OCI-LY1 (cell line): ENCODE measurements around the gene IQGAP2.

ENCODE experiments used
- EZH2 ChIP-seq: fragments of 200-600 bp; sonication (generic), shearing (Covaris generic); IDR thresholded peaks from 2 replicates; pipeline ENCODE4 v1.8.0; 2017; ENCODE audit warnings: borderline replicate concordance, mixed run types, mild to moderate bottlenecking, antibody characterized with exemption, low read length, moderate library complexity, mixed read lengths
- TF ChIP-seq, protein P1 (sequence below): fragments of 200-600 bp; sonication (generic), shearing (Covaris generic); IDR thresholded peaks from 2 replicates; pipeline ENCODE4 v1.5.1; 2017; ENCODE audit warnings: mild to moderate bottlenecking, antibody characterized with exemption, low read length, moderate library complexity, mixed read lengths

- TF ChIP-seq, protein P1, sequence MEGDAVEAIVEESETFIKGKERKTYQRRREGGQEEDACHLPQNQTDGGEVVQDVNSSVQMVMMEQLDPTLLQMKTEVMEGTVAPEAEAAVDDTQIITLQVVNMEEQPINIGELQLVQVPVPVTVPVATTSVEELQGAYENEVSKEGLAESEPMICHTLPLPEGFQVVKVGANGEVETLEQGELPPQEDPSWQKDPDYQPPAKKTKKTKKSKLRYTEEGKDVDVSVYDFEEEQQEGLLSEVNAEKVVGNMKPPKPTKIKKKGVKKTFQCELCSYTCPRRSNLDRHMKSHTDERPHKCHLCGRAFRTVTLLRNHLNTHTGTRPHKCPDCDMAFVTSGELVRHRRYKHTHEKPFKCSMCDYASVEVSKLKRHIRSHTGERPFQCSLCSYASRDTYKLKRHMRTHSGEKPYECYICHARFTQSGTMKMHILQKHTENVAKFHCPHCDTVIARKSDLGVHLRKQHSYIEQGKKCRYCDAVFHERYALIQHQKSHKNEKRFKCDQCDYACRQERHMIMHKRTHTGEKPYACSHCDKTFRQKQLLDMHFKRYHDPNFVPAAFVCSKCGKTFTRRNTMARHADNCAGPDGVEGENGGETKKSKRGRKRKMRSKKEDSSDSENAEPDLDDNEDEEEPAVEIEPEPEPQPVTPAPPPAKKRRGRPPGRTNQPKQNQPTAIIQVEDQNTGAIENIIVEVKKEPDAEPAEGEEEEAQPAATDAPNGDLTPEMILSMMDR, result no peak
- TF ChIP-seq EZH2, result no peak
These were observed 36.8 kb downstream of the IQGAP2 start for GRCh38 chr5:76439929-76440328.
